Measurements from ENCODE around the gene AP2A2.
A peak's percentile ranks its signal among the peaks of the same experiment; 100 is the strongest.

AP2A2 gene

GRCh38 chr11:1047595-1048156, 122.0 kb downstream of the AP2A2 start:
- no peak for DNase-seq

DNA sequence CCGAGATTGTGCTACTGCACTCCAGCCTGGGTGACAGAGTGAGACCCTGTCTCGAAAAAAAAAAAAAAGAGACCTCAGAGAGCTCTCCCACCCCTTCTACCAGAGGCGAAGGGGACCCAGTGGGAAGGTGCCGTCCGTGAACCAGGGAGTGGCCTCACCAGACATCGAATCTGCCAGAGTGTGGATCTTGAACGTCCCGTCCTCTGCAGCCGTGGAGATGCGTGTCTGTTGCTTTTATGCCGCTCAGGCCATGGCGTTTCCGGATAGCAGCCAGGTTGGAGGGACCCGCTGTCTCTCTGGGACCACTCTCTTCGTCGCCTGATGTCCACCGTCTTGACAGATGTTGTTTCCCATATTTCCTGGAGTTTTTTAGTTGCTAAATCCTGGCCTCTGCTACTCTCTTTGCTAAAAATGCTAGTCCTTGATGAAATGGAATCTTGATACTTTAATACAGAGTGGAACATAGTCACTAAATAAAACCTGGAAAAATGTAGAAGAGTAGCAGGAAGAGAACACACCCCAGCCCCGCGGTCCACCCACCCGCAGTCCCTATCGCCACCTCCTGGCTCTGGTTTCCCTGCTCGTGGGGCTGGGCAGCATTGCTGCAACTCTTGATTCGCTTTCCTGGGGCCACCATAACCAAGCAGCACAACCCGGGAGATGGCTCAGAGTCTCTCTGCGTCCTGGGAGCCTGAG, 122.9 kb downstream of the AP2A2 start:
- DNase-seq = no peak

DNA sequence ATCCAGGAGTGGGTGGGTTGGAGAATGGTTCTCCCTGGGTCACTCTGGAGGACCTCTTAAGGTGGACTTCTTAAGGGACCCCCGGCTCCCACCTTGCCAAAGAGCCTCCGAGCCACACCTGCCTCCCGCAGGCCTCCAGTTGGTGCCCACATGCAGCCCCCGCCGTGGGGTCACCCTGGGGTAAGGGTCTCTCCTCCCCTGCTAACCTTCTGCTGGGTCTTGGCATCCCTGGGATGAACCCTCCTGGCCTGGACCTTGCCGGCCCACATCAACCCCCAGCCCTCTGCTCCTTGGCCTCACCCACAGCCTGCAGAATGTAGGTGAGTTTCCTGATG, 123.4 kb downstream of the AP2A2 start:
- no peak for DNase-seq

DNA sequence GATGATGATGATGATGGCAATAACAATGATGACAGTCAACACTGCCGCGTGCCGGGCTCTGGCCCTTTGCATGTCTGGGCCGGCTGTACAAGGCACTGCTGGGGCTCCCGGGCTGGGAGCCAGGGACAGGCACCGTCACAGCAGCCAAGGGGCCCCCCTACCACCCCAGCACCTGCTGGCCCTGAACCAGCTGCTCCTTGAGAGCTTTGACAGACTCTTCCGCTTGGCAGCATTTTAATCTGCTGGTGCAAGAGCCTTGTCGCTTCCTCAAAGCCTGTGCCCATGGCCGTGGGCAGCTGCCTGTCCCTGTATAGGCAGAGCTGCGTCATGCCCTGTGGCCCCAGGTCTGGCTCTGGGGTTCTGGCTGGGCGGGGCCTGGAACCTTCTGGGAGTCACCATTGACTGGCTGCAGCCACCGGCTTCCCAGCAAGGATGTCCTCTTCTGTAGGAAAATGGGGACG, 123.8 kb downstream of the AP2A2 start:
- DNase-seq = no peak

GRCh38 chr11:1049911-1050580, 124.4 kb downstream of the AP2A2 start:
- no peak for DNase-seq

DNA sequence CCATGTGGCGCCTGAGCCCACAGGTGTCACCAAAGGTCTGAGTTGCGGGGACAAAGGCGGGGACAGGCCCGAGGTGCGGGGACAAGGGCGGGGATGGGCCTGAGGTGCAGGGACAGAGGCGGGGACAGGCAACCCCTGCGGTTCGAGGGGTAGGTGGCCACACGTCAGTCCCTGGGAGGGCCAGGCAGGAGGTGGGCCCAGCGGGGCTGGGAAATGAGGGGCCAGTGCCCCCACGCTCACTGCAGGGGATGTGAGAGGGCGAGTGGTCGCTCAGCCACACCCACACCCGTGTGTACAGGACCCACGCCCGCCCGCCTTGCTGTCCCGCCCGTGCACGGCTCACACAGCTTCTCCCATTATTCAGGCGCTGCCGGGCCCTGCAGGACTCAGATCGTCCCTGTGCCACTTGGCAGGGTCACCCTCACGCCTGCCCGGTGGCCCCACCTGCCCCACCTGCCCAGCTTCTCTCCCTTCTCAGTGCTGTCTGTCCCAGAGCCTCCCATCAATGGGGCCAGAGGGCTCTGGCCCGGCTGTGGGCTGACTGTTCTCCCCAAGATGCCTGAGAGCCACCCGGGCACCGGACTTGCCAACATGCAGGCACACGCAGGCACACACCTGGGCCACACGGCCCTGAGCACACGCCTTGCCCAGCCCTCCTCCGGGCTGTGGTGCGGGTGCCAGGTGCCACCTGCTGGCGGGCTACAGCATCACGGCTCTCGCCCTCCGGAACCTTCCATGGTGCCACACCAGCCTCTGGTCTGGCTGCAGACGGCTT, 125.1 kb downstream of the AP2A2 start:
- peak; percentile 82 for DNase-seq

GRCh38 chr11:1051356-1052132, 125.9 kb downstream of the AP2A2 start:
- DNase-seq = no peak

DNA sequence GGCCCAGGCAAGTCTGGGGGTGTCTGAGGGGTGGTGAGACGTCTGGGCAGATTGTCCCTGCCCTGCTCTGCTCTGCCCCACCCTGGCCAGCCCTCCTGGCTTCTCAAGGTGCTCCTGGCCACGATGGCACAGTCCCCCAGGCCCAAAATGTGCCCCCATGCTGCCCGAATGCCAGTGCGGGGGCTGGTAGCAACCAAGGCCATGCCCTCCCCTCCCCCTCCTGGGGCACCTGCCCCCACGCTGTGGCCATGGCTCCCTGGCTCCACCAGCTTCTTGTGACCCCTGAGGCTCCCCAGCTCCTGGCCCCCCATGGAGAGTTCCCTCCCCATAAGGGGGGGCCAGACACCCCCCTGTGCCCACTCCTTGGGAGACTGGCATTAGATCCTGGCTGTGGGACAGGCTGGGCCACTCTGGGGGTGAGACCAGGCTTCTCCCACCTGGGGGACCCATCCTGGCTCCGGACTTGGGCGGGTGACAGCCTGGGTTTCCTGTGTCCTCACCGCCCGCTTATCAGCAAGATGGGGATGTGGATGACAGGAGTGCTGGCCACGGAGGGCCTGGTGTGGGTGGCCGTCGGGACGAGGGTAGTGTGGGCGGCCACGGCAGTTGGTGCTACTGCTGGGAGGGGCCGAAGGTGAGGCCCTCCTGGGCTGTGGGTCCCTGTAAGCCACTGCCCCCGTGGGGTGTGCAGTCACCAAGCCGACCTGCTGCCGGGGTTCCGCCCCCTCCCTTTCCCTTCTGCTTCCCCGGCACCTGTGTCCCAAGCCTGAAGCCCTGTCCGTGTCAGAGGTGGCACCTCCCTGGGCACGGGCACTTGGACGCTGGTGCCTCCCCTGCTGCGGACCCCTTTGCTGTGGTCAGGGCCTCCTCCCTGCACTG, 126.7 kb downstream of the AP2A2 start:
- DNase-seq = no peak

DNA sequence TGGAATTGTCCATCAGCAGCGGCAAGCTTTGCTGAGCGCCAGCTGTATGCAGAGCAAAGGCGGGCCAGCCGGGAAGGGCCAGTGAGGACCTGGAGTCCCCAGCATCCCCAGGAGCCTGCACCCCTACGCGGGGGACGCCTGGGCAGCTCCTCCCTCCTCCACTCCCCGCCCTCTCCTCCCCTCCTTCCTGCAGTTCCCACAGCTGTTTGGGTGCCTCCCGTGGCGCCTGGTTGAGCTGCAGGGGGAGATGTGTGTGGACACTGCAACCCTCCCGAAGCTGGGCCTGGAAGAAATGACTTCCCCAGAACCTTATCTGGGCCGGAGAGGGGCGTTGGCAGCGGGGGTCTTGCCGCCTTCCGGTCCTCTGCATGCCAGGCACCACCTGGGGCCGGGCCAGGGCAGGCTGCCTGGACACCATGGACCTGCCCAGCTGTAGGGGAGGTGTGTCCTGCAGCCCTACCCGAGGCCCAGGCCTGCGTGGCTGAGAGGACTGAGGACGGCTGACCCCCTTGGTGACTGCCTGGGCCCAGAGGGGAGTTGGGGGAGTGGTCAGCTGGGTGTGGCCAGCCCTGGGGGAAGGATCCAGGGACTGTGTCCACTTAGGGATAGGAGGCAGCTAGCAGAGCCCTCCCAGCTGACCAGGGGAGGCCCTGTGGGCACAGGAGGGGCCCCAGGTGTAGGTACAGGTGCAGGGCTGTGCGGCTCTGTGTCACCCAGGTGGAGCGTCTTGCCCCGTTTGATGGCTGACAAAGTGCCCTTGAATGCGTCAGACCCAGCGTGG, 127.6 kb downstream of the AP2A2 start:
- DNase-seq = no peak

DNA sequence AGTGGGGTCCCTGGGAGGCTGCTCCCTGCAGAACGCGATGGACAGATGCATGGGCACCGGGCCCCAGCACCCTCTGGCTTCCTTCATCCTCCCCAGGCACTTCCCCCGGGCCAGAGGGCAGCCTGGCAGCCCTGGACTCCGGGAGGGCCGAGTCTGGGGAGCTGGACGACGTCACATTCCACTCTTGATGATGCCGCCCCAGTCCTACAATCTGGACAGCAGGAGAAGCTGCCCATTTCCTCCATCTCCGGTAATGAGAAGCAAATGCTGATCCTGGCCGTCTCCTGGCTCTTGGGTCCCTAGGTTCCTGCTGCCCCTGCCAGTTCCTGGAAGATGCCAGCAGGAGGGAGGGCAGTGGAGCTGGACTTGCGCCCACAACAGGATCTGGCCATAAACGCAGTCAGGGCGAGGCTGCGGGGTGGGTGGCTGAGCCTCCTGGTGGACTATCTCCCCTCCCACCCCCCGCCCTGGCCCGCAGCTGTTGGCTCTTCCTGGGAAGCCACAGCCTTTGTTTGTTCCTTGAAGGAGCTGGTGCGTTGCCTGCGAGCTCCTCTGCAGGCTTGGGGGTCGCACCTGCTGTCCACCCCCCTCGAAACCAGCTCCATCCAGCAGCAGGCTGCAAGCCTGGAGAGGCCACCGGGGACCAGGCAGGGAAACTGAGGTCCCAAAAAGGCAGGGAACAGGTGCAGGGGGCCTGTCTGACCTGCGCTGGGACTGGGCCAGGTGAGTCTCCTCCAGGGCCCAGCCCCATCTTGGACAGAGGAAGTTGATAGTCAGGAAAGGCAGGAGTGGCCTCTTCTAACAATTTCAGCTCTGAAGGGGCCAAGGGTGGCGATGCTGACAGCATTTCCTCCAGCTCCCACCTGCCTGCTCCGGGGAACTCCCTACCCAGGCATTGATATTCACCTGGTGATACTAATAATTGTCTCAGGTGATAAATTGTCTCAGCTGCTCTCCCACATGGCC, 128.8 kb downstream of the AP2A2 start:
- DNase-seq = no peak

- no peak for DNase-seq
Observed at GRCh38 chr11:1055109-1055703, 129.5 kb downstream of the AP2A2 start.

- no peak for DNase-seq
Observed at GRCh38 chr11:1055990-1056771, 130.5 kb downstream of the AP2A2 start.

DNA sequence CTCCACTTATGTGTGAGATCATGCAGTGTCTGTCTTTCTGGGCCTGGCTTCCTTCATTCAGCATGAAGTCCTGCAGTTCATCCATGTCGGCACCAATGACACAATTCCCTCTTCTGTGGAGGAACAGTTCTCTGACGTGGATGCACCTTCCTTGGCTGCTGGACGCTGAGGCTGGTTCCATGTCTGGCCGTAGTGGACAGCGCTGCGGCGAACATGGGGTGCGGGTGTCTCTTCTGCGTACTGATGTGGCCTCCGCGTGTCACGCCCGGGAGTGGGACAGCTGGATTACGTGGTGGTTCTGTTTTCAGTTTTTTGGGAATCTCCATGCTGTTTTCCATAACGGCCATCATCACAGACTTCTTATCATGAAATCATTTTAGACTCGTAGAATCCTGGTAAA, 132.1 kb downstream of the AP2A2 start:
- DNase-seq = no peak

GRCh38 chr11:1059759-1060158, 134.1 kb downstream of the AP2A2 start:
- no peak for DNase-seq

GRCh38 chr11:1060410-1060809, 134.7 kb downstream of the AP2A2 start:
- DNase-seq = no peak

- no peak for DNase-seq
Observed at GRCh38 chr11:1060852-1061616, 135.4 kb downstream of the AP2A2 start.

Measured in activated CD4-positive, alpha-beta T cell treated with anti-CD3 and anti-CD28 coated beads, Interleukin-2, Interleukin-6, amounts not matched to agents 100 ng/mL and 50 ng/mL, durations not matched to agents 16 hours and 8 hours (primary cell).